WI38 (cell line): ENCODE measurements around the gene KRT72.

Source experiments
- H3K4me3 ChIP-seq: 2 replicates; pipeline ENCODE4 v1.5.1; 2011; ENCODE audit warnings: low read depth, mild to moderate bottlenecking, control low read depth, low read length
- TF ChIP-seq, protein P1 (sequence below): IDR thresholded peaks from 2 replicates; pipeline ENCODE4 v1.5.1; 2012; ENCODE audit warnings: low read depth, mild to moderate bottlenecking, control low read depth, low read length

The KRT72 gene

DNA sequence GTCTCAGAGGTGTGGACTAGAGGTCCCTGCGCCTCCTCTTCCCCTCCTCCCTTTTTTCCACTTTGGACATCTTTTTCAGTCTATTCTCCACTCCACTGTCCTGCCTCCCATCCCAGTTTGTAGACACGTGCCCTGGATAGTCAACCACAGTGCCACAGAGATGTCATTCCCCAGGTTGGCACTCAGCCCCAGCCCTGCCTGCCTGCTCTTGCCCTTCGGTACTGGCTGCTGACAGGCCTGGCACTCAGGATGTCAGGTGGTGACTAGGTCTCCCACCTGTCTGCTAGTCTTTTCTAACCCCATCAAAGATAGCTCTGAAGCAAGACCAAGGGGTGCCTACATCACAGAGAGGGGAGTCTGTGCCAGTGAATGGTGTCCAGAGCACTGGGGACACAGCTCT, 64.2 kb downstream of the KRT72 start:
- H3K4me3 ChIP-seq = no peak overlapping the region
- TF ChIP-seq, protein P1, sequence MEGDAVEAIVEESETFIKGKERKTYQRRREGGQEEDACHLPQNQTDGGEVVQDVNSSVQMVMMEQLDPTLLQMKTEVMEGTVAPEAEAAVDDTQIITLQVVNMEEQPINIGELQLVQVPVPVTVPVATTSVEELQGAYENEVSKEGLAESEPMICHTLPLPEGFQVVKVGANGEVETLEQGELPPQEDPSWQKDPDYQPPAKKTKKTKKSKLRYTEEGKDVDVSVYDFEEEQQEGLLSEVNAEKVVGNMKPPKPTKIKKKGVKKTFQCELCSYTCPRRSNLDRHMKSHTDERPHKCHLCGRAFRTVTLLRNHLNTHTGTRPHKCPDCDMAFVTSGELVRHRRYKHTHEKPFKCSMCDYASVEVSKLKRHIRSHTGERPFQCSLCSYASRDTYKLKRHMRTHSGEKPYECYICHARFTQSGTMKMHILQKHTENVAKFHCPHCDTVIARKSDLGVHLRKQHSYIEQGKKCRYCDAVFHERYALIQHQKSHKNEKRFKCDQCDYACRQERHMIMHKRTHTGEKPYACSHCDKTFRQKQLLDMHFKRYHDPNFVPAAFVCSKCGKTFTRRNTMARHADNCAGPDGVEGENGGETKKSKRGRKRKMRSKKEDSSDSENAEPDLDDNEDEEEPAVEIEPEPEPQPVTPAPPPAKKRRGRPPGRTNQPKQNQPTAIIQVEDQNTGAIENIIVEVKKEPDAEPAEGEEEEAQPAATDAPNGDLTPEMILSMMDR = no peak
